IPS-NIHi7 (cell line): ENCODE measurements around the gene C16orf90.
"Not testable (repeated sequence)": the region's sequence is repeated elsewhere in the genome, so short reads cannot be mapped to it uniquely, and the experiment has no call there.

ENCODE experiments used
- DNase-seq: peaks from one replicate; pipeline ENCODE4 v3.0.0; 2012; ENCODE audit warnings: mixed read lengths; ENCODE audit errors: extremely low spot score

The C16orf90 gene, protein sequence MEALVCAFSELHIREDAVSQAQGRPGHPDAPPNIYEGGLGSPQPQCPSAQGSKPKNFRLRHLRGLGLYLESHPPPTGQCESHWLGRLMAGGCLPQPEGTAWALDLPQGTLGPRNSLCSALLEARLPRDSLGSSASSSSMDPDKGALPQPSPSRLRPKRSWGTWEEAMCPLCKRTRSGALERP

DNA sequence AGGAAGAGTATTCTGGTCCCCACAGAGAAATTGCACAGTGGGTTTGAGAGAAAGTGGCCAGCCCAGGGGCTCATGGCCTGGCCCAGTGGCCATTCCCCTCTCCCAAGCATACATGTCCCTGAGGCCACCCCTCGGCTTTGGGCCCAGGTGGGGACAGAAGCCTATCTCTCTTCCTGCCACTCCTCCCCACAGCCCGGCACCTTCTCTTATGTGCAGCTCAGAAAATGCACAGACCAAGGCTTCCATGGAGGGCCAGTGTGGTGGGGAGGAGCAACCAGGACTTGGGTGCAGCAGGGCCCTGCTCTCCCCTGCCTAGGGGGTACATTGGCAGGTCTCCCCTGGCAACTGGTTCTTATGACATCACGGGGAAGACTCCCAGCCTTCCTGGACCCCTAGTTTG lies at the start of gene C16orf90:
TSS of gene C16orf90 (minus strand) at position 314 of the 400 bp plus-strand sequence. CDS start at position 246, 68 bp downstream.
- DNase-seq, result no peak

GRCh38 chr16:3542601-3543373 lies 47.5 kb upstream of the C16orf90 start:
- no peak for DNase-seq

- DNase-seq, result no peak
These were observed 46.4 kb upstream of the C16orf90 start for GRCh38 chr16:3541527-3542155.

DNA sequence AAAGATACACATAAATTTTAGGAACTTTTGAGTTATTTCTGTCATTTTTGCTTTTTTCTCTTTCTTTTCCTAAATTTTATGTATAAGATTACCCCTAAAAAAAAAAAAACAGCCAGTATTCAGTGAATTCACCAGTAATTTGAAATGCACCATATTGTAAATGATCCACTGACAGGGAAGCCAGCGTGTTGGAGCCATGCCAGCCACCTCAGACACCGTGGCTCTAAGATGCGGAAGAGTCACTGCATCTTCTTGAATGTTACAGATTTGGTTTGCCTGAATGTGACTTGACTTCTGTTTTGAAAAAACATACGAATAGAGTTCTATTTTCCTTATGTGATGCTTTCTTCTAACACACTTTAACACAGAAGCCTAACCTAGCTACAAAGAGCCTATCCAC lies 42.9 kb upstream of the C16orf90 start:
- no peak for DNase-seq

DNA sequence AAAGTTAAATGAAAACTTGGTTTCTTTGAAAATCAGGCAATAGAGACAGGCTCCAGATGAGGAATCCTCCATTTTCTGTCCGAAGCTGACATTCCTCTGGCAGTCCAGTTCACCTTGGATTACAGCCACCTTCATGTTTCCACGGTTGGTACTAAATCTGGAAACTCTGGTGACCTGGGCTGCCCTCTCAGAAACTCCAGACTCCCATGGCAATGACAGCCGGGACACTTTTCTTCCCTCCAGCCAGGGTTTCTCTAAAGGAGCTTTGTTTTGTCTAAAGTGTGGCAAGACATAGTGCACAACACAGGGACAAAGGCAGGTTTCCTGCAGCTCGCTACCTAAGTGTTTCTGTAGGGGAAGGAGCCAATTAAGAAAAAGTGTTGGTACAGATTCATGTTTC lies 41.6 kb upstream of the C16orf90 start:
- no peak for DNase-seq

GRCh38 chr16:3536271-3536731 lies 41.0 kb upstream of the C16orf90 start:
- no peak for DNase-seq

- DNase-seq, result no peak
These were observed 38.8 kb upstream of the C16orf90 start for GRCh38 chr16:3534126-3534525.

DNA sequence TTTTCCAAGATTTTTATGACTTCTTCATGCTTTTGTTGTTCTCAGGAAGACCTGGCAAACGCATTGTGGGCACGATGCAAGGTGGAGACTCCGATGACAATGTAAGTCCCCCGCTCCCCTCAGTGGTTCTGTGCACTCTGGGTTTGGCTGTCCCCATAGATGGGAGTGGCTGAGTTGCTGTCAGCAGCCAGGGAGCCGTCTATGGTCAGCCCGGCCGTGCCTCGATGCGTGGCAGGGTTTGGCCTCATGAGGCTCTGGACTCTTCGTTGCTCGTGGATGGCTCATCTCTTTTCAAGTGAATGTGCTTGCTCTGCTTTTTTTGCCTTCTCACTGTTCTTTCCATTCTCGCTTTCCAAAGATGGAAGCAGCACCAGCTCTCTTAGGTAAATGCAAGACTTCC lies 37.5 kb upstream of the C16orf90 start:
- DNase-seq, result no peak

- DNase-seq, result no peak
These were observed 35.2 kb upstream of the C16orf90 start for GRCh38 chr16:3530371-3530914.

DNA sequence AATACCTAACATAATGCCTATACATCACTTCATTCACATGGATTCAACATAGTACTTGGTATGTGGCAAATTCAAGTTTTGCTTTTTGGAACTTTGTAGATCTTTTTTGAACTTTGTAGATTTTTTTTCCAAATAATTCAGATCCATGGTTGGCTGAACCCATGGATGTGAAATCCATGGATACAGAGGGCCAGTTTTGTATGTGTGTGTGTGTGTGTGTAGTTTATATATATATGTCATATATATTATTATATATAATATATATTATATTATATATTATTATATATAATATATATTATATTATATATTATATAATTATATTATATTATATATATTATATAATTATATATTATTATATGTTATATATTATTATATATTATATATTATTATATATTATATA lies 33.9 kb upstream of the C16orf90 start:
- no peak for DNase-seq

GRCh38 chr16:3528406-3528805 lies 33.1 kb upstream of the C16orf90 start:
- no peak for DNase-seq

GRCh38 chr16:3527216-3527829 lies 32.0 kb upstream of the C16orf90 start:
- not testable (repeated sequence) for DNase-seq

- DNase-seq, result no peak
These were observed 30.7 kb upstream of the C16orf90 start for GRCh38 chr16:3525951-3526350.

GRCh38 chr16:3523281-3523680 lies 28.0 kb upstream of the C16orf90 start:
- no peak for DNase-seq

DNA sequence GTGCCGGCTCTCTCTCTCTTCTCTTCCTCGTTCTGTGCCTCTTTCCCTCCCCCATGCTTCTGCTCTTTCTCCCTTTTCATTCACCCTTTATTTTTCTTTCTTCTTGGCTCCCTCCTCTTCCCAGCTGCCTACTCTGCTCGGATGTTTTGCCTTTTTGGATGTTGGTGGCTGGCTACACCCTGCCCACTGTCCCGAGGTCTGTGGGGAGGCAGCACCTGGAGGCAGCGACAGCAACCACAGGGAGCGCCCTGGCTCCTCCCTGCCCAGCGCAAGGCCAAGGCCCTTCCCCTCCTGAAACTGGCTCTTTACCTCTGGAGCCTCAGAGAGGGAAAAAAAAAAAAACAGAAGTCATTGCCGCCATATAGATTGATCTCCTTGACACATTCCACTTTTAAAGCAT lies 25.6 kb upstream of the C16orf90 start:
- peak; percentile 63 for DNase-seq

DNA sequence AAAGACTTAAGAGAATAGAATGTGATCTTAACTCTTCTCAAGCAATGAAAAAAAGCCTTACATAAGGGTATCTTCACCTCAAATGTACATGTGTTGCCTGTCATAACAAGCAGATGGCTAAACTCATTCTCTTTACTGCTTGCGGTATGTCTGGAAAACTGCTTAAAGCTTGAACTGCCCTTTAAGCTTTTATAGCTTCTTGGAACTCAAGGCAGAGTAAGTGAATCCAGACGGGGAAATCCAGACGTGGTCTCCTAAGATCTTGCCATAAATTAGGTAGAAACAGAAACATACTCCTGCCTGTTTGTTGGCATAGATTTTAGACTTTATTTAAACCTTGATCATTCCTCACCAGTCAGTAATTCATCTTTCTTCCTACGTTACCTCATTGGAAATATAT lies 25.1 kb upstream of the C16orf90 start:
- no peak for DNase-seq

DNA sequence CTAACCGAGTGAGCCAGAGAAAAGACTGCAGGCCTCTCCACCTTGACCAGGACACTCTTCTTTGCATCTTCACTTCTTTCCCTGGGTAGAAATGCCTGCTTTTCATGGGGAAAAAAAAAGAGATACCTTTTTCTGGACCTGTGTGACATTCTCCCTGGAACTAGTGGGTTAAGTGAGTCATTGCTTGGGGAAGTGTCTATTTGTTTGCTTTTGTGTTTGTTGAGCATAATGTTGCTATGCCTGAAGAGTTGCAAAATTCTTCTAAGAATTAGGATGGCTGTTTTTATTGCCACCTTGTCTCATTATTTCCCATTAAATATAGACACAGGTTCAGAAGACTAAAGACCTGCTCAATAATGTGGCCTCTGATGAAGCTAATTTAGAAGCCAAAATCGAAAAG lies 24.3 kb upstream of the C16orf90 start:
- no peak for DNase-seq

DNA sequence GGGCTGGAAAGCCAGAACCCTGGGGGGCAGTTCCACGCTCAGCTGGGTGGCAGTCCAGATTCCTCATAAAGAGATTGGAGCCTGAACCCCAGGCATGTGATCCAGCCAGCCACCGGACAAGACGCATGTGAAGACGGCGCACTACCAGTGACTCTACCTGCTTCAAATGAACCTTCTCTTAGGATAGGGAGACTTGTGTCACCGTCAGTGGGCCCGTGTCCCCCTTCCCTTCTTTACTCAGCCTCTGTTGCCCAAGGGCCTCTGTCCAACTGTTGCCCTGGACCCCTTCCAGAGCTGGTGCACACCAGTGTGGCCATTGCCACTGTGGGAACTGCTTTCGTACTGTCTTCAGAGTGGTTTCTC lies 23.7 kb upstream of the C16orf90 start:
- no peak for DNase-seq

- no peak for DNase-seq
These were observed 23.1 kb upstream of the C16orf90 start for GRCh38 chr16:3518292-3518985.

GRCh38 chr16:3515897-3516296 lies 20.6 kb upstream of the C16orf90 start:
- DNase-seq, result no peak

GRCh38 chr16:3514621-3515020 lies 19.3 kb upstream of the C16orf90 start:
- no peak for DNase-seq
